ENCODE measurements around the gene TCF19. TPM values are rescaled to one million over a fixed set of nuclear protein-coding genes. Genes with fewer than 3 reads are reported as not detected.

The TCF19 gene
- total RNA-seq, 1 experiment from 2014 or later = 21.4 TPM

DNA sequence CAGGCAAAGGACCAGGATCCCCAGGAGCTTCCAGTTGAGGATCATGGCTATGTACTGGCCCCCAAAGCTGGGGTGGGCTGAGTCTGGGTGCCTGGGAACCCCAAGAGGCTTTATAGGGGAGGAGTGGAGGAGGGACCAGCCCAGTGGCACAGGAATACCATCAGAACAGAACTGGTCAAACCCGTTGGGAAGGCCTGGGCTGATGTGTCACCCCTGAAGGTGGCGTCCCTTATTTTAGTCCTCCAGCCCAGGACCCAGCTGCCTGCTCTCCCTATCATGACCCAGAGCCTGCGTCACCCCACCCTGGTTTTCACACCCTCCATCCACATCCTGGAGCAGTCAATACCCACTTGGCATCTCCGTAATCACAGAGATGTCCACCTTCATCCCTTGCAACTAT lies 19.4 kb upstream of the TCF19 start, which contains the start of gene PSORS1C2:
TSS of gene PSORS1C2 (minus strand) at position 85 of the 400 bp plus-strand sequence. CDS start at position 45, 40 bp downstream.
- no TSS peak for BruUV-seq (replicated peaks)
- in situ Hi-C loops (cut with HindIII; ENCODE audit: low pct_unique_long_range_greater_than_20kb, low sequenced_read_pairs) (no loop called here), intact Hi-C loops (cut with micrococcal nuclease; ENCODE audit: unreplicated experiment) (loop anchor here (5.0 kb wide), 1 partner anchor 228 kb away; no protein-coding TSS in a partner anchor)

DNA sequence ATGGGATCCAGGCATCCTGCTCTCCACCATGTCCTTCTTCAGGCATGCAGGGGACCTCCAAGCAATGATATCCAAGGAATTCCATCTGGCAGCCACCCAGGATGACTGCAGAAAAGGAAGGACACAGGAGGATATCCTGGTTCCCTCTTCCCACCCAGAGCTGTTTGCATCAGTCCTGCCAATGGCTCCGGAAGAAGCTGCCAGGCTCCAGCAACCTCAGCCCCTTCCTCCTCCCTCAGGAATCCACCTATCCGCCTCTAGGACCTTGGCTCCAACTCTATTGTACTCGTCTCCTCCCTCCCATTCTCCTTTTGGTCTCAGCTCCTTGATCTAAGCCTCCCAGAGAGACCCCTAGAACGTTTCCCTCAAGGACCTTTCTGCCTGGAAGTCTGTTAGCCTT lies 18.8 kb upstream of the TCF19 start:
- intact Hi-C loops (cut with micrococcal nuclease; ENCODE audit: unreplicated experiment) = loop anchor here (5.0 kb wide), 1 partner anchor 228 kb away; no protein-coding TSS in a partner anchor
- Histone ChIP-seq H3K9me3 (ENCODE audit: control insufficient read depth, insufficient read depth, low read depth, low read length) (no peaks in the 10 kb centered on the region), H3K4me1 (ENCODE audit: control insufficient read depth, insufficient read depth, low read length) (no peaks in the 10 kb centered on the region), H3K27me3 (ENCODE audit: control insufficient read depth, insufficient read depth, low read length) (no peaks in the 10 kb centered on the region), H3K36me3 (ENCODE audit: control insufficient read depth, insufficient read depth, low read length) (no peaks in the 10 kb centered on the region), H3K4me3 (ENCODE audit: low read depth in 2 of 2, low read length in 2 of 2) (no peak overlapping the region), H3K27ac (ENCODE audit: low read length) (no peak overlapping the region)
- POLR2A ChIA-PET = interaction anchor here (0.6 kb wide), 1 partner anchor 24 kb away, joined by 3 read pairs; no protein-coding TSS in a partner anchor
- no TSS peak for BruUV-seq (replicated peaks)
- DNase-seq (ENCODE audit: low read depth, low spot score) (no peak), ATAC-seq (no peak)
- TF ChIP-seq, protein P1, sequence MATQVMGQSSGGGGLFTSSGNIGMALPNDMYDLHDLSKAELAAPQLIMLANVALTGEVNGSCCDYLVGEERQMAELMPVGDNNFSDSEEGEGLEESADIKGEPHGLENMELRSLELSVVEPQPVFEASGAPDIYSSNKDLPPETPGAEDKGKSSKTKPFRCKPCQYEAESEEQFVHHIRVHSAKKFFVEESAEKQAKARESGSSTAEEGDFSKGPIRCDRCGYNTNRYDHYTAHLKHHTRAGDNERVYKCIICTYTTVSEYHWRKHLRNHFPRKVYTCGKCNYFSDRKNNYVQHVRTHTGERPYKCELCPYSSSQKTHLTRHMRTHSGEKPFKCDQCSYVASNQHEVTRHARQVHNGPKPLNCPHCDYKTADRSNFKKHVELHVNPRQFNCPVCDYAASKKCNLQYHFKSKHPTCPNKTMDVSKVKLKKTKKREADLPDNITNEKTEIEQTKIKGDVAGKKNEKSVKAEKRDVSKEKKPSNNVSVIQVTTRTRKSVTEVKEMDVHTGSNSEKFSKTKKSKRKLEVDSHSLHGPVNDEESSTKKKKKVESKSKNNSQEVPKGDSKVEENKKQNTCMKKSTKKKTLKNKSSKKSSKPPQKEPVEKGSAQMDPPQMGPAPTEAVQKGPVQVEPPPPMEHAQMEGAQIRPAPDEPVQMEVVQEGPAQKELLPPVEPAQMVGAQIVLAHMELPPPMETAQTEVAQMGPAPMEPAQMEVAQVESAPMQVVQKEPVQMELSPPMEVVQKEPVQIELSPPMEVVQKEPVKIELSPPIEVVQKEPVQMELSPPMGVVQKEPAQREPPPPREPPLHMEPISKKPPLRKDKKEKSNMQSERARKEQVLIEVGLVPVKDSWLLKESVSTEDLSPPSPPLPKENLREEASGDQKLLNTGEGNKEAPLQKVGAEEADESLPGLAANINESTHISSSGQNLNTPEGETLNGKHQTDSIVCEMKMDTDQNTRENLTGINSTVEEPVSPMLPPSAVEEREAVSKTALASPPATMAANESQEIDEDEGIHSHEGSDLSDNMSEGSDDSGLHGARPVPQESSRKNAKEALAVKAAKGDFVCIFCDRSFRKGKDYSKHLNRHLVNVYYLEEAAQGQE (IDR thresholded peaks at IDR 0.05; ENCODE audit: insufficient read depth in 1 of 2, low read depth in 2 of 2, low read length in 1 of 2) = no peak
- CTCF ChIA-PET = interaction anchor here (0.5 kb wide), 1 partner anchor 226 kb away, joined by 3 read pairs; no protein-coding TSS in a partner anchor
- in situ Hi-C loops (cut with HindIII; ENCODE audit: low pct_unique_long_range_greater_than_20kb, low sequenced_read_pairs) = no loop called here

More for the DNA sequence above, 19.4 kb upstream of the TCF19 start, which contains the start of gene PSORS1C2:
- TF ChIP-seq TCF7L2 (IDR thresholded peaks at IDR 0.05; ENCODE audit: low read depth, low read length) (no peak), SIN3A (IDR thresholded peaks at IDR 0.05; ENCODE audit: borderline replicate concordance, insufficient read depth, low read depth, low read length) (no peak), POLR2AphosphoS5 (IDR thresholded peaks at IDR 0.05; ENCODE audit: low read depth, low read length) (no peak)
- TF ChIP-seq, protein P2, sequence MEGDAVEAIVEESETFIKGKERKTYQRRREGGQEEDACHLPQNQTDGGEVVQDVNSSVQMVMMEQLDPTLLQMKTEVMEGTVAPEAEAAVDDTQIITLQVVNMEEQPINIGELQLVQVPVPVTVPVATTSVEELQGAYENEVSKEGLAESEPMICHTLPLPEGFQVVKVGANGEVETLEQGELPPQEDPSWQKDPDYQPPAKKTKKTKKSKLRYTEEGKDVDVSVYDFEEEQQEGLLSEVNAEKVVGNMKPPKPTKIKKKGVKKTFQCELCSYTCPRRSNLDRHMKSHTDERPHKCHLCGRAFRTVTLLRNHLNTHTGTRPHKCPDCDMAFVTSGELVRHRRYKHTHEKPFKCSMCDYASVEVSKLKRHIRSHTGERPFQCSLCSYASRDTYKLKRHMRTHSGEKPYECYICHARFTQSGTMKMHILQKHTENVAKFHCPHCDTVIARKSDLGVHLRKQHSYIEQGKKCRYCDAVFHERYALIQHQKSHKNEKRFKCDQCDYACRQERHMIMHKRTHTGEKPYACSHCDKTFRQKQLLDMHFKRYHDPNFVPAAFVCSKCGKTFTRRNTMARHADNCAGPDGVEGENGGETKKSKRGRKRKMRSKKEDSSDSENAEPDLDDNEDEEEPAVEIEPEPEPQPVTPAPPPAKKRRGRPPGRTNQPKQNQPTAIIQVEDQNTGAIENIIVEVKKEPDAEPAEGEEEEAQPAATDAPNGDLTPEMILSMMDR (IDR thresholded peaks at IDR 0.05) = no peak
- TF ChIP-seq, protein P1 (IDR thresholded peaks at IDR 0.05; ENCODE audit: insufficient read depth in 1 of 2, low read depth in 2 of 2, low read length in 1 of 2) = no peak
- Histone ChIP-seq H3K36me3 (ENCODE audit: control insufficient read depth, insufficient read depth, low read length) (no peaks in the 10 kb centered on the region), H3K4me1 (ENCODE audit: control insufficient read depth, insufficient read depth, low read length) (no peaks in the 10 kb centered on the region), H3K27ac (ENCODE audit: low read length) (no peak within 1 kb of the TSS), H3K4me3 (ENCODE audit: low read depth in 2 of 2, low read length in 2 of 2) (peak within 1 kb of the TSS; percentile 27 to 63; a peak in 3 of 4 replicates), H3K27me3 (ENCODE audit: control insufficient read depth, insufficient read depth, low read length) (no peaks in the 10 kb centered on the region), H3K9me3 (ENCODE audit: control insufficient read depth, insufficient read depth, low read depth, low read length) (no peaks in the 10 kb centered on the region)
- ChIA-PET POLR2A (interaction anchor here (0.6 kb wide), 1 partner anchor 25 kb away, joined by 3 read pairs; no protein-coding TSS in a partner anchor), CTCF (interaction anchor here (1.0 to 1.1 kb wide), 3 partner anchors 9 to 228 kb away, joined by 4 read pairs; no protein-coding TSS in a partner anchor)
- DNase-seq (ENCODE audit: low read depth, low spot score) = no peak
- ATAC-seq = no peak
